K562 (cell line): Measurements from ENCODE around the gene OTUD5. TPM values are rescaled to one million over a fixed set of nuclear protein-coding genes. Genes with fewer than 3 reads are reported as not detected.

Source experiments
- ARID4B ChIP-seq: sonication (generic); formaldehyde crosslinking; IDR thresholded peaks from 2 replicates; pipeline ENCODE4 v1.8.0; 2022; ENCODE audit warnings: mild to moderate bottlenecking, missing genetic modification reagents
- BRF1 ChIP-seq: IDR thresholded peaks from 3 replicates; pipeline ENCODE4 v1.6.1; 2011; ENCODE audit warnings: borderline replicate concordance, mild to moderate bottlenecking; ENCODE audit not compliant: insufficient read length; ENCODE audit errors: extremely low read depth
- ETS2 ChIP-seq: IDR thresholded peaks from 2 replicates; pipeline ENCODE4 v1.6.1; 2016; ENCODE audit warnings: borderline replicate concordance, missing genetic modification characterization, mild to moderate bottlenecking, moderate library complexity, missing compliant biosample characterization; ENCODE audit not compliant: poor library complexity, severe bottlenecking
- LCOR ChIP-seq: sonication (generic); formaldehyde crosslinking; IDR thresholded peaks from 2 replicates; pipeline ENCODE4 v1.8.0; 2022; ENCODE audit warnings: mild to moderate bottlenecking, missing genetic modification reagents
- SP2 ChIP-seq: IDR thresholded peaks from 2 replicates; pipeline ENCODE4 v1.6.1; 2011; ENCODE audit warnings: mild to moderate bottlenecking, low read depth, low read length, moderate library complexity; ENCODE audit not compliant: poor library complexity, severe bottlenecking; ENCODE audit errors: extremely low read depth
- SREBF2 ChIP-seq: sonication (generic); formaldehyde crosslinking; IDR thresholded peaks from 2 replicates; pipeline ENCODE4 v1.4.0; 2020; ENCODE audit warnings: mild to moderate bottlenecking, missing genetic modification reagents
- STAT6 ChIP-seq: sonication (generic); formaldehyde crosslinking; IDR thresholded peaks from 2 replicates; pipeline ENCODE4 v1.8.1; 2023; ENCODE audit warnings: mild to moderate bottlenecking, missing genetic modification reagents
- TSC22D4 ChIP-seq: fragments of 450-650 bp; IDR thresholded peaks from 2 replicates; pipeline ENCODE4 v1.6.1; 2016; ENCODE audit warnings: missing genetic modification characterization, missing biosample characterization, control low read depth
- ZNF134 ChIP-seq: fragments of 250-450 bp; sonication (Bioruptor Pico); conservative IDR thresholded peaks from 2 replicates; pipeline ENCODE4 v1.4.0; 2020
- ZNF311 ChIP-seq: fragments of 250-450 bp; sonication (Bioruptor Pico); IDR thresholded peaks from 2 replicates; pipeline ENCODE4 v1.4.0; 2020; ENCODE audit warnings: mild to moderate bottlenecking, moderate library complexity
- ZNF445 ChIP-seq: fragments of 250-450 bp; sonication (Bioruptor Pico); IDR thresholded peaks from 2 replicates; pipeline ENCODE4 v1.4.0; 2020; ENCODE audit warnings: low read depth, mild to moderate bottlenecking, moderate library complexity
- polyA plus RNA-seq, 8 experiments: library from polyadenylated mRNA; depleted of rRNA in 4 of 8; stranded (reverse) in 5 of 8; unstranded in 3 of 8; fragments of >200 nt; fragmentation: Nextera tagmentation in 2 of 8; fragmentation: Illumina TruSeq in 1 of 8; extraction: Ambion mirVana in 2 of 8; extraction: Trizol in 1 of 8; gene quantifications; 2 replicates each; pipeline versions ENCODE4 v1.2.1 to v1.2.3, GENCODE V29; 2011 to 2014; ENCODE audit warnings: inconsistent platforms in 1 of 8, missing spikeins in 1 of 8
- total RNA-seq, 7 experiments: library from RNA; depleted of rRNA in 6 of 7; stranded (reverse); fragments of >200 nt in 6 of 7; fragmentation: Illumina TruSeq in 2 of 7; extraction: Trizol in 2 of 7; gene quantifications; 2 replicates each; pipeline versions ENCODE4 v1.2.1 to v1.2.3, GENCODE V29; 2011 to 2021; ENCODE audit warnings: low replicate concordance in 1 of 7
- TF ChIP-seq, protein P1 (sequence below): fragments of 250-450 bp; sonication (Bioruptor Pico); IDR thresholded peaks from 2 replicates; pipeline ENCODE4 v1.5.0; 2021; ENCODE audit warnings: mild to moderate bottlenecking, moderate library complexity

Gene OTUD5
- total and polyA plus RNA-seq, 9 of the 15 experiments (the other 6 are each of a cell fraction or from before 2014, with no cell fraction given) = 3.6 to 102 (median 59.0) TPM

- no peak for TF ChIP-seq ARID4B (CRISPR knock-in tag)
- TF ChIP-seq TSC22D4 (tag) = no peak
- peak; percentile 73; the same call in 1 of the 2 replicates for TF ChIP-seq LCOR (CRISPR knock-in tag)
- no peak for TF ChIP-seq ETS2 (tag)
- TF ChIP-seq BRF1 = no peak
- TF ChIP-seq SREBF2 (CRISPR knock-in tag) = no peak
- no peak for TF ChIP-seq SP2
- no peak for TF ChIP-seq STAT6 (CRISPR knock-in tag)
- no peak for TF ChIP-seq ZNF445 (CRISPR knock-in tag)
- no peak for TF ChIP-seq ZNF134
- peak; percentile 39; the same call in 1 of the 2 replicates for TF ChIP-seq ZNF311 (CRISPR knock-in tag)
- TF ChIP-seq, protein P1, sequence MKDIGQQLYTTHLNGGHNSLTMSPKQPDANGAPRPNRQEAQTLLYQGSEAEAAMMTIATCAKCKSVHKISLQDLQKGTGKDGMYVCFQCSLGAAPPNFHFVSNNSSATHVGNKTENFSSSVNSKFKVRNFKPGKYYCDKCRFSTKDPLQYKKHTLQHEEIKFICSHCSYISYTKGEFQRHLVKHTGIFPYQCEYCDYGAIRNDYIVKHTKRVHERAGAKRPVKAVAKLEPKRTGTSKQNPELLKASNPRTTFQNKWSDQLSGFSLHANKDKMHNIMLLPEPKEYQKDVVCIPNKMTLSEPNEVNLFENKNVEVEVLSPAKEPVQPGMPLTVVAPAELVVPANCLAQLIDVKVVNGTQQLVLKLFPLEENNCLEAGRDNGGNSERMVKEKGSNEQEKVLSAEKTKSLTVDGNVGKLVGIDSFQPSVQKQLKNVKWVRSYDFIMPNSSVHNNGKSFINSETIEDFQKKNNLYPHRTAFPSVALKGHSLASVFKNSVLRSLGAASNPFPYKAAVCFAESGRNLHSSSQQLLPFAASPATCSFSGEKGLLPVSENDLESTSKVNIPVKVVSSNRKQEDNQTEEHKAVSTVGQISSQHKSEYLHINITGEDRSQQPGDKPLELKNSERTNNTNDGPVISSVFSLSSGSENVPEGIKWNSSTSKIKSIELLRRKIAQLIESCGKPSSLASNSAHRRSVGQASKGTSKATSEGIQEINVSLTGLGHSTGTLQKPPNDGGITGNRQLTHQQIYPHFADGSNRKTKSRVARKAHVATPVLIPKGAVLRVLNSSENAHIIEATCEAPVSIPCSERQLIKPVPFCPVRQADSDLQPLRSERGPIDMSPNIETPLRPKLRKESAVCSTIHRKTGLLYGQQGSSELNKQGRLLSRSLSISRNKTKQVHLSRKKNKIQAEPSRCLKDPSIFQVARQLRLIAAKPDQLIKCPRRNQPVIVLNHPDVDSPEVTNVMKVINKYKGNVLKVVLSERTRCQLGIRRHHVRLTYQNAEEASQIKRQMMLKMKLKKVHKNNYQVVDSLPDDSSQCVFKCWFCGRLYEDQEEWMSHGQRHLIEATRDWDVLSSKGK (CRISPR knock-in tag) = no peak
These were observed 20.1 kb downstream of the OTUD5 start (continued) for GRCh38 chrX:48937054-48937907.
